ENCODE measurements around the gene ACTR5. TPM values are rescaled to one million over a fixed set of nuclear protein-coding genes. Genes with fewer than 3 reads are reported as not detected.
A peak's percentile ranks its signal among the peaks of the same experiment; 100 is the strongest.
"Not testable (repeated sequence)": the region's sequence is repeated elsewhere in the genome, so short reads cannot be mapped to it uniquely, and the experiment has no call there.

ACTR5 gene
- total RNA-seq, 1 donor from 2014 or later: 10.1 TPM

DNA sequence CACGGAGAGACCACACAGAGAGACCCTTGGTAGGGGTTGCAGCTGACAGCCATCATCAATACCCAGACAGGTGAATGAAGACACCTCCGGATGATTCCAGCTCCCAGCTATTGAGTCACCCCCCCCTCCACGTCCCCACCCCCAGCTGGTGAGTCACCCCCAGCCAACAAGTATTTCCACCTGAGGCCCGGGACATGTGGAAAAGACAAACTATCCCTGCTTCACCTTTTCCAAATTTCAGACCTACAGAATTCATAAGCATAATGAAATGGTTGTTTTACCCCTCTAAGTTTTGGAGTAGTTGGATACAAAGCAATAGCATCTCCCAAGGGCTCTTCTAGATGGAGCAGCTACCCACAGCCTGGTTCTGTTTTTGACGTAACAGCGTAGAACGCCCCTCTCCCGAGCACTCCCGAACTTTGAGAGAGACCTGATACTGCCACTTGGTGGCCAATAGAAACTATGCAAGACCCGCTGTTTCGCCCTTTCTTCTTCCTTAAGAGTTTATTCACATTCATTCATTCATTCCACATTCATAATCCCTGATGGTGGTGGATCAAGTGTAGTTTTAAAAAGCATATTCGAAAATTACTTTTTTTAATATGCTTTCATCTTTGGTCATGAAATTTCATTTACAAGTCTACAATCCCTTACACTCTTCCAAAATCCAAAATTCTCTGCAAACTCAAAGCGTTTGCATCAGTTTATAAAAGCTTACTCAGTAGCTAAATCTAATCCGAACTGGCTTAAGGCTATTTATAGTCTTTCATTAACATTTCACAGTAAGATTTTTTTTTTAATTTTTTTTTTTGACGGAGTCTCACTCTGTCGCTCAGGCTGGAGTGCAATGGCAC lies 42.2 kb downstream of the ACTR5 start:
- TF ChIP-seq, protein P1, sequence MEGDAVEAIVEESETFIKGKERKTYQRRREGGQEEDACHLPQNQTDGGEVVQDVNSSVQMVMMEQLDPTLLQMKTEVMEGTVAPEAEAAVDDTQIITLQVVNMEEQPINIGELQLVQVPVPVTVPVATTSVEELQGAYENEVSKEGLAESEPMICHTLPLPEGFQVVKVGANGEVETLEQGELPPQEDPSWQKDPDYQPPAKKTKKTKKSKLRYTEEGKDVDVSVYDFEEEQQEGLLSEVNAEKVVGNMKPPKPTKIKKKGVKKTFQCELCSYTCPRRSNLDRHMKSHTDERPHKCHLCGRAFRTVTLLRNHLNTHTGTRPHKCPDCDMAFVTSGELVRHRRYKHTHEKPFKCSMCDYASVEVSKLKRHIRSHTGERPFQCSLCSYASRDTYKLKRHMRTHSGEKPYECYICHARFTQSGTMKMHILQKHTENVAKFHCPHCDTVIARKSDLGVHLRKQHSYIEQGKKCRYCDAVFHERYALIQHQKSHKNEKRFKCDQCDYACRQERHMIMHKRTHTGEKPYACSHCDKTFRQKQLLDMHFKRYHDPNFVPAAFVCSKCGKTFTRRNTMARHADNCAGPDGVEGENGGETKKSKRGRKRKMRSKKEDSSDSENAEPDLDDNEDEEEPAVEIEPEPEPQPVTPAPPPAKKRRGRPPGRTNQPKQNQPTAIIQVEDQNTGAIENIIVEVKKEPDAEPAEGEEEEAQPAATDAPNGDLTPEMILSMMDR (IDR thresholded peaks at IDR 0.05; ENCODE audit: partially characterized antibody, unreplicated experiment): peak; percentile 71
- Mint-ChIP-seq H3K4me3 (ENCODE audit: unreplicated experiment) (no peak overlapping the region), H3K27me3 (ENCODE audit: unreplicated experiment) (peaks cover 2% of the 10 kb centered on the region), H3K4me1 (ENCODE audit: low read depth, unreplicated experiment) (no peaks in the 10 kb centered on the region), H3K36me3 (ENCODE audit: unreplicated experiment) (no peaks in the 10 kb centered on the region), H3K27ac (ENCODE audit: unreplicated experiment) (no peak overlapping the region), H3K9me3 (ENCODE audit: unreplicated experiment) (no peaks in the 10 kb centered on the region)
- peak; percentile 40 for DNase-seq

DNA sequence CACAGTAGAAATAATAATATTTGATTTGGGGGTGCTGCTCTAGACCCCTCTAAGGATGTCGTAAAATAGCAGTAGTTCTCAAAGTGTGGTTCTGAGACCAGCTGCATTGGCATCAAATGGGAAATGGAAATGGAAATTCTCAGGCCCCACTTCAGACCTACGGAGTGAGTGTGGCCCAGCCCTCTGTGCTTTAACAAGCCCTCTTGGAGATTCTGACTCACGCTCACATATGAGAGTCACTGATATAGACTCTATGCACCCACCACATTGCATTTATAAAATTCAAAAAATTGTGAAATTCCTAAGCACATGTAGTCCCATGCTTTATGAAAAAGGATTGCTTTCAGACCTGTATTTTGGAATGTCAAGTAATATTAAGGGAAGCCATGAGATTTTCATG lies 43.0 kb downstream of the ACTR5 start:
- DNase-seq: no peak
- Mint-ChIP-seq H3K4me3 (ENCODE audit: unreplicated experiment) (no peak overlapping the region), H3K4me1 (ENCODE audit: low read depth, unreplicated experiment) (no peaks in the 10 kb centered on the region), H3K36me3 (ENCODE audit: unreplicated experiment) (no peaks in the 10 kb centered on the region), H3K9me3 (ENCODE audit: unreplicated experiment) (no peaks in the 10 kb centered on the region), H3K27me3 (ENCODE audit: unreplicated experiment) (peaks cover 2% of the 10 kb centered on the region), H3K27ac (ENCODE audit: unreplicated experiment) (no peak overlapping the region)
- TF ChIP-seq, protein P1 (IDR thresholded peaks at IDR 0.05; ENCODE audit: partially characterized antibody, unreplicated experiment): no peak

DNA sequence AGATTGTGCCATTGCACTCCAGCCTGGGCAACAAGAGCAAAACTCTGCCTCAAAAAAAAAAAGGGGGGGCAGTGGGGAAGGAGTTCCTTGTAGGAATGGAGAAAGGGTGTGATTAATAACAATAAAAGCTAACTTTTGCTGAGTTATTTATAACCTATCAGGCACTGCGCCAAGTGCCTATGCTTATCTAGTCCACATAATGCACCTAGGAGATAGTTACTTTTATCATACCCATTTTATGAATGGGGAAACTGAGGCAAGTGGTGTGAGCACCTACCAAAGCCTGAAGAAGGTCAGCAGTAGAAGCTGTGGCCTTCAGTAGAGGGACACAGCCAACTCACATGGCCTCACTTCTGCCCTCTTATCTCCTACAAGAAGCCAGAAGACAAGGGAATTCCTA lies 43.7 kb downstream of the ACTR5 start:
- Mint-ChIP-seq H3K4me3 (ENCODE audit: unreplicated experiment) (no peak overlapping the region), H3K9me3 (ENCODE audit: unreplicated experiment) (no peaks in the 10 kb centered on the region), H3K27ac (ENCODE audit: unreplicated experiment) (no peak overlapping the region), H3K4me1 (ENCODE audit: low read depth, unreplicated experiment) (no peaks in the 10 kb centered on the region), H3K27me3 (ENCODE audit: unreplicated experiment) (peaks cover 2% of the 10 kb centered on the region), H3K36me3 (ENCODE audit: unreplicated experiment) (no peaks in the 10 kb centered on the region)
- TF ChIP-seq, protein P1 (IDR thresholded peaks at IDR 0.05; ENCODE audit: partially characterized antibody, unreplicated experiment): no peak
- DNase-seq: no peak

DNA sequence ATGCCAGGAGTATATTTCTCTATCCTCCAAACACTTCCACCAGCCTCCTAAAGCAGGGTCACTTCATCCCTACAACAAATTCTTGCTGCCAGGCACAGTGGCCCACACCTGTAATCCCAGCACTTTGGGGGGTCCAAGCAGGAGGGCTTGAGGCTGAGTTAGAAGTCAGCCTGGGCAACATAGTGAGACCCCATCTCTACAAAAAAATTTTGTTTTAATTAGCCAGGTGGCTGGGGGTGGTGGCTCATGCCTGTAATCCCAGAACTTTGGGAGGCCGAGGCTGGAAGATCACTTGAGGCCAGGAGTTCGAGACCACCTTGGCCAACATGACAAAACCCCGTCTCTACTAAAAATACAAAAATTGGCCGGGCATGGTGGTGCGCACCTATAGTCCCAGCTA lies 45.8 kb downstream of the ACTR5 start:
- not testable (repeated sequence) for H3K27me3 Mint-ChIP-seq (ENCODE audit: unreplicated experiment); H3K36me3 Mint-ChIP-seq (ENCODE audit: unreplicated experiment); H3K4me1 Mint-ChIP-seq (ENCODE audit: low read depth, unreplicated experiment)

DNA sequence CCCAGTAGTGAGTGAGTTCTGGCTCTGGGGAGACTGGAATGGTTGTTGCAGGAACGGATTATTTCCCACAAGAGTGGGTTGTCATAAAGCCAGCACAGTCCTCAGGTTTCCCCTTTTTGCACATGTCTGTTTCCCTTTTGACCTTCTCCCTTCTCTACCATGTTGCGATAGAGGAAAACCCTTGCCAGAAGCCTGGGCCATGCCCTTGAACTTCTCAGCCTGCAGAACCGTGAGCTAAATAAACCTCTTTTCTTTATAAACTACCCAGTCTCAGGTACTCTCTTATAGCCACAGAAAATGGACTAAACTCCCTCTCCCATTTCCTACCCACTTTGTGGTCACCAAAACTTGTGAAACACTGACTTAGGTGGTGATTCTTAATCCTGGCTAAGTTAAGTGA lies 50.0 kb downstream of the ACTR5 start:
- no peak overlapping the region for H3K4me3 Mint-ChIP-seq (ENCODE audit: unreplicated experiment)
- TF ChIP-seq, protein P1 (IDR thresholded peaks at IDR 0.05; ENCODE audit: partially characterized antibody, unreplicated experiment): no peak
- H3K36me3 Mint-ChIP-seq (ENCODE audit: unreplicated experiment): peaks cover 6% of the 10 kb centered on the region
- H3K27ac Mint-ChIP-seq (ENCODE audit: unreplicated experiment): no peak overlapping the region
- DNase-seq: no peak
- H3K4me1 Mint-ChIP-seq (ENCODE audit: low read depth, unreplicated experiment): no peaks in the 10 kb centered on the region
- H3K9me3 Mint-ChIP-seq (ENCODE audit: unreplicated experiment): no peaks in the 10 kb centered on the region
- H3K27me3 Mint-ChIP-seq (ENCODE audit: unreplicated experiment): no peaks in the 10 kb centered on the region

More for the DNA sequence above, 45.8 kb downstream of the ACTR5 start:
- DNase-seq; H3K4me3 Mint-ChIP-seq (ENCODE audit: unreplicated experiment); H3K9me3 Mint-ChIP-seq (ENCODE audit: unreplicated experiment); H3K27ac Mint-ChIP-seq (ENCODE audit: unreplicated experiment): not testable (repeated sequence)
